ENCODE measurements around the gene CCL16. TPM values are rescaled to one million over a fixed set of nuclear protein-coding genes. Genes with fewer than 3 reads are reported as not detected.

CCL16 gene
- total RNA-seq: not detected in 2 replicates
- long read RNA-seq: 0 reads

GRCh38 chr17:35981246-35981645 is at the start of gene CCL16:
Gene CCL16 (minus strand): TSS chr17:35981497. CDS start chr17:35981420, 77 bp downstream.
- H3K4me3 Mint-ChIP-seq (ENCODE audit: low read depth): no peak within 1 kb of the TSS
- H3K9me3 Mint-ChIP-seq (ENCODE audit: low read depth): peaks cover 4% of the 10 kb centered on the region
- no peaks in the 10 kb centered on the region for H3K27me3 Mint-ChIP-seq
- DNase-seq (ENCODE audit: low spot score, unreplicated experiment): no peak
- peak within 1 kb of the TSS; percentile 8 for H3K27ac Mint-ChIP-seq
- no peak for TF ChIP-seq CTCF (IDR thresholded peaks at IDR 0.05; ENCODE audit: unreplicated experiment)
- H3K4me1 Mint-ChIP-seq (ENCODE audit: low read depth): peaks cover 17% of the 10 kb centered on the region
- peaks cover 3% of the 10 kb centered on the region for H3K36me3 Mint-ChIP-seq (ENCODE audit: insufficient read depth)

GRCh38 chr17:36030956-36031355 is 49.7 kb upstream of the CCL16 start:
- H3K27me3 Mint-ChIP-seq: no peaks in the 10 kb centered on the region
- H3K4me3 Mint-ChIP-seq (ENCODE audit: low read depth): no peak overlapping the region
- no peaks in the 10 kb centered on the region for H3K36me3 Mint-ChIP-seq (ENCODE audit: insufficient read depth)
- DNase-seq (ENCODE audit: low spot score, unreplicated experiment): no peak
- H3K4me1 Mint-ChIP-seq (ENCODE audit: low read depth): peaks cover 29% of the 10 kb centered on the region
- peak overlapping the region; percentile 34 for H3K27ac Mint-ChIP-seq
- no peak for TF ChIP-seq CTCF (IDR thresholded peaks at IDR 0.05; ENCODE audit: unreplicated experiment)
- no peaks in the 10 kb centered on the region for H3K9me3 Mint-ChIP-seq (ENCODE audit: low read depth)

GRCh38 chr17:36027761-36028160 is 46.5 kb upstream of the CCL16 start:
- H3K9me3 Mint-ChIP-seq (ENCODE audit: low read depth): no peaks in the 10 kb centered on the region
- no peak for DNase-seq (ENCODE audit: low spot score, unreplicated experiment)
- no peak for TF ChIP-seq CTCF (IDR thresholded peaks at IDR 0.05; ENCODE audit: unreplicated experiment)
- H3K4me3 Mint-ChIP-seq (ENCODE audit: low read depth): no peak overlapping the region
- peaks cover 21% of the 10 kb centered on the region for H3K4me1 Mint-ChIP-seq (ENCODE audit: low read depth)
- H3K27me3 Mint-ChIP-seq: no peaks in the 10 kb centered on the region
- H3K36me3 Mint-ChIP-seq (ENCODE audit: insufficient read depth): no peaks in the 10 kb centered on the region
- no peak overlapping the region for H3K27ac Mint-ChIP-seq

GRCh38 chr17:36024106-36024869 is 43.0 kb upstream of the CCL16 start:
- peaks cover 6% of the 10 kb centered on the region for H3K9me3 Mint-ChIP-seq (ENCODE audit: low read depth)
- no peak for TF ChIP-seq CTCF (IDR thresholded peaks at IDR 0.05; ENCODE audit: unreplicated experiment)
- H3K27me3 Mint-ChIP-seq: no peaks in the 10 kb centered on the region
- no peak overlapping the region for H3K4me3 Mint-ChIP-seq (ENCODE audit: low read depth)
- H3K27ac Mint-ChIP-seq: no peak overlapping the region
- DNase-seq (ENCODE audit: low spot score, unreplicated experiment): no peak
- H3K36me3 Mint-ChIP-seq (ENCODE audit: insufficient read depth): no peaks in the 10 kb centered on the region
- H3K4me1 Mint-ChIP-seq (ENCODE audit: low read depth): peaks cover 11% of the 10 kb centered on the region

- TF ChIP-seq CTCF (IDR thresholded peaks at IDR 0.05; ENCODE audit: unreplicated experiment): no peak
- no peak overlapping the region for H3K27ac Mint-ChIP-seq
- no peaks in the 10 kb centered on the region for H3K36me3 Mint-ChIP-seq (ENCODE audit: insufficient read depth)
- H3K27me3 Mint-ChIP-seq: no peaks in the 10 kb centered on the region
- DNase-seq (ENCODE audit: low spot score, unreplicated experiment): no peak
- H3K4me1 Mint-ChIP-seq (ENCODE audit: low read depth): peaks cover 9% of the 10 kb centered on the region
- peaks cover 6% of the 10 kb centered on the region for H3K9me3 Mint-ChIP-seq (ENCODE audit: low read depth)
- no peak overlapping the region for H3K4me3 Mint-ChIP-seq (ENCODE audit: low read depth)
Observed at GRCh38 chr17:36019423-36019822, 38.1 kb upstream of the CCL16 start.
